Common myeloid progenitor, CD34-positive (primary cell): Measurements from ENCODE around the gene SYNM.

ENCODE experiments used
- CTCF ChIA-PET: fragments of 350-600 bp; sonication (Branson Sonifier 250); formaldehyde crosslinking; loops from one replicate; lab custom pipeline; 2021; ENCODE audit warnings: antibody characterized with exemption; lab: Charles Lee
- POLR2A ChIA-PET: fragments of 350-600 bp; sonication (Branson Sonifier 250); formaldehyde crosslinking; loops from one replicate; lab custom pipeline; 2021; ENCODE audit warnings: antibody characterized with exemption; lab: Charles Lee
- DNase-seq, 3 donors: peaks; one replicate each; pipeline versions ENCODE4 v3.0.0 to v3.0.0-alpha.2; 2013
- H3K27ac ChIP-seq, 2 experiments: 1 replicate in 1 of 2; 2 replicates in 1 of 2; pipeline ENCODE4 v1.7.0; 2013; ENCODE audit warnings: inconsistent platforms in 2 of 2, low read length in 2 of 2, mild to moderate bottlenecking in 2 of 2, low read depth in 1 of 2, moderate library complexity in 1 of 2; ENCODE audit not compliant: severe bottlenecking in 2 of 2, insufficient read depth in 1 of 2, poor library complexity in 1 of 2
- H3K27me3 ChIP-seq, 5 experiments: replicated peaks in 2 of 5; 1 replicate in 3 of 5; 2 replicates in 2 of 5; pipeline versions ENCODE4 v1.6.1 to v1.7.0; 2013; ENCODE audit warnings: low read length in 4 of 5, mild to moderate bottlenecking in 2 of 5, moderate library complexity in 2 of 5, inconsistent platforms in 1 of 5; ENCODE audit not compliant: insufficient read depth in 5 of 5, control insufficient read depth in 4 of 5
- H3K36me3 ChIP-seq, 4 experiments: 1 replicate in 2 of 4; 2 replicates in 2 of 4; pipeline versions ENCODE4 v1.6.1 to v1.7.0; 2013; ENCODE audit warnings: low read length in 3 of 4, control low read depth in 1 of 4, mild to moderate bottlenecking in 1 of 4; ENCODE audit not compliant: control insufficient read depth in 4 of 4, insufficient read depth in 4 of 4
- H3K4me1 ChIP-seq, 4 experiments: 1 replicate in 3 of 4; 2 replicates in 1 of 4; pipeline versions ENCODE4 v1.6.1 to v1.7.1; 2013; ENCODE audit warnings: low read length in 3 of 4, mild to moderate bottlenecking in 3 of 4, control low read depth in 1 of 4, inconsistent platforms in 1 of 4, moderate library complexity in 1 of 4; ENCODE audit not compliant: control insufficient read depth in 4 of 4, insufficient read depth in 4 of 4; ENCODE audit errors: control extremely low read depth in 1 of 4
- H3K4me3 ChIP-seq, 7 experiments: 1 replicate in 4 of 7; 2 replicates in 3 of 7; pipeline versions ENCODE4 v1.5.1 to v1.7.0; 2013; ENCODE audit warnings: mild to moderate bottlenecking in 7 of 7, low read length in 6 of 7, moderate library complexity in 6 of 7, inconsistent platforms in 2 of 7, low read depth in 2 of 7, control low read depth in 1 of 7; ENCODE audit not compliant: insufficient read depth in 4 of 7, control insufficient read depth in 1 of 7; ENCODE audit errors: extremely low read depth in 1 of 7
- H3K9me3 ChIP-seq, 5 experiments: 1 replicate in 4 of 5; 2 replicates in 1 of 5; pipeline versions ENCODE4 v1.6.1 to v1.7.1; 2013; ENCODE audit warnings: low read length in 4 of 5, mild to moderate bottlenecking in 2 of 5, inconsistent platforms in 1 of 5, low read depth in 1 of 5, moderate library complexity in 1 of 5; ENCODE audit not compliant: control insufficient read depth in 4 of 5, insufficient read depth in 2 of 5; ENCODE audit errors: control extremely low read depth in 1 of 5
- WGBS: methylation state at CpG from one replicate; pipeline ENCODE4 v1.1.5; 2013; ENCODE audit not compliant: insufficient coverage; 5-methylcytosine and 5-hydroxymethylcytosine counted together

The SYNM gene

GRCh38 chr15:99141943-99142342 lies 37.1 kb downstream of the SYNM start:
- no peak for DNase-seq
- POLR2A ChIA-PET, result no interaction called here
- Histone ChIP-seq H3K27me3 (no peaks in the 10 kb centered on the region), H3K4me3 (no peak overlapping the region), H3K4me1 (peaks cover 0 to 2% (median 0%) of the 10 kb centered on the region in 4 experiments), H3K27ac (no peak overlapping the region), H3K9me3 (peaks cover 0 to 3% (median 0%) of the 10 kb centered on the region in 5 experiments), H3K36me3 (peaks cover 0 to 2% (median 0%) of the 10 kb centered on the region in 4 experiments)
- CTCF ChIA-PET, result no interaction called here
- 100% methylated on average over 3 of the region's 4 CpGs for WGBS

GRCh38 chr15:99142562-99142961 lies 37.7 kb downstream of the SYNM start:
- CTCF ChIA-PET, result no interaction called here
- H3K27ac ChIP-seq, result no peak overlapping the region
- H3K27me3 ChIP-seq, result no peaks in the 10 kb centered on the region
- DNase-seq, result no peak
- POLR2A ChIA-PET, result no interaction called here
- no peak overlapping the region for H3K4me3 ChIP-seq
- peaks cover 0 to 3% (median 0%) of the 10 kb centered on the region in 5 experiments for H3K9me3 ChIP-seq
- no peaks in the 10 kb centered on the region for H3K36me3 ChIP-seq
- H3K4me1 ChIP-seq, result peaks cover 0 to 2% (median 0%) of the 10 kb centered on the region in 4 experiments
- WGBS, result 94% methylated on average over 2 of the region's 5 CpGs

- Histone ChIP-seq H3K27me3 (no peaks in the 10 kb centered on the region), H3K4me3 (no peak overlapping the region), H3K9me3 (peaks cover 0 to 3% (median 0%) of the 10 kb centered on the region in 5 experiments), H3K4me1 (peaks cover 0 to 2% (median 0%) of the 10 kb centered on the region in 4 experiments), H3K36me3 (no peaks in the 10 kb centered on the region), H3K27ac (no peak overlapping the region)
- POLR2A ChIA-PET, result no interaction called here
- WGBS, result 93% methylated on average over 2 of the region's 3 CpGs
- CTCF ChIA-PET, result interaction anchor here (0.9 kb wide), 1 partner anchor 14 kb away, joined by 3 read pairs; no protein-coding TSS in a partner anchor
- DNase-seq, result no peak
Observed at GRCh38 chr15:99143242-99143641, 38.4 kb downstream of the SYNM start.

GRCh38 chr15:99143655-99144610 lies 39.1 kb downstream of the SYNM start:
- ChIA-PET CTCF (interaction anchor here (0.9 kb wide), 1 partner anchor 14 kb away, joined by 3 read pairs; no protein-coding TSS in a partner anchor), POLR2A (no interaction called here)
- no peaks in the 10 kb centered on the region for H3K36me3 ChIP-seq
- peaks cover 0 to 3% (median 0%) of the 10 kb centered on the region in 5 experiments for H3K9me3 ChIP-seq
- DNase-seq, result no peak
- 99% methylated on average over 6 of the region's 7 CpGs for WGBS
- H3K27ac ChIP-seq, result no peak overlapping the region
- peaks cover 0 to 2% (median 0%) of the 10 kb centered on the region in 4 experiments for H3K4me1 ChIP-seq
- H3K4me3 ChIP-seq, result no peak overlapping the region
- H3K27me3 ChIP-seq, result no peaks in the 10 kb centered on the region

GRCh38 chr15:99145005-99145404 lies 40.1 kb downstream of the SYNM start:
- Histone ChIP-seq H3K9me3 (peaks cover 0 to 3% (median 0%) of the 10 kb centered on the region in 5 experiments), H3K36me3 (no peaks in the 10 kb centered on the region), H3K4me1 (peaks cover 0 to 2% (median 0%) of the 10 kb centered on the region in 4 experiments), H3K4me3 (no peak overlapping the region), H3K27me3 (no peaks in the 10 kb centered on the region), H3K27ac (no peak overlapping the region)
- WGBS, result 94% methylated on average over 6 of the region's 10 CpGs
- DNase-seq, result no peak
- POLR2A ChIA-PET, result no interaction called here
- CTCF ChIA-PET, result interaction anchor here (0.6 kb wide), 1 partner anchor 21 kb away, joined by 3 read pairs; no protein-coding TSS in a partner anchor

- ChIA-PET POLR2A (no interaction called here), CTCF (no interaction called here)
- DNase-seq, result no peak
- Histone ChIP-seq H3K36me3 (no peaks in the 10 kb centered on the region), H3K4me3 (no peak overlapping the region), H3K27ac (no peak overlapping the region), H3K9me3 (peaks cover 0 to 3% (median 0%) of the 10 kb centered on the region in 5 experiments), H3K27me3 (no peaks in the 10 kb centered on the region), H3K4me1 (peaks cover 0 to 2% (median 0%) of the 10 kb centered on the region in 4 experiments)
- 93% methylated on average over 3 of the region's 6 CpGs for WGBS
Observed at GRCh38 chr15:99145778-99146177, 40.9 kb downstream of the SYNM start.

GRCh38 chr15:99146661-99147060 lies 41.8 kb downstream of the SYNM start:
- 82% methylated on average over 5 of the region's 5 CpGs for WGBS
- H3K4me1 ChIP-seq, result peaks cover 0 to 2% (median 0%) of the 10 kb centered on the region in 4 experiments
- ChIA-PET CTCF (no interaction called here), POLR2A (interaction anchor here (0.6 kb wide), 1 partner anchor 36 kb away, joined by 3 read pairs; no protein-coding TSS in a partner anchor)
- H3K27ac ChIP-seq, result no peak overlapping the region
- H3K4me3 ChIP-seq, result no peak overlapping the region
- DNase-seq, result no peak
- H3K27me3 ChIP-seq, result no peaks in the 10 kb centered on the region
- H3K36me3 ChIP-seq, result no peaks in the 10 kb centered on the region
- H3K9me3 ChIP-seq, result peaks cover 0 to 3% (median 0%) of the 10 kb centered on the region in 5 experiments
